GM21786 (cell line): ENCODE measurements around the gene SUN1.
"Not testable (repeated sequence)": the region's sequence is repeated elsewhere in the genome, so short reads cannot be mapped to it uniquely, and the experiment has no call there.

Source experiments
- ATAC-seq: cut with Tn5 transposase; IDR thresholded peaks from one replicate; pipeline ENCODE4 v1.9.1; 2021; ENCODE audit not compliant: unreplicated experiment

Gene SUN1

DNA sequence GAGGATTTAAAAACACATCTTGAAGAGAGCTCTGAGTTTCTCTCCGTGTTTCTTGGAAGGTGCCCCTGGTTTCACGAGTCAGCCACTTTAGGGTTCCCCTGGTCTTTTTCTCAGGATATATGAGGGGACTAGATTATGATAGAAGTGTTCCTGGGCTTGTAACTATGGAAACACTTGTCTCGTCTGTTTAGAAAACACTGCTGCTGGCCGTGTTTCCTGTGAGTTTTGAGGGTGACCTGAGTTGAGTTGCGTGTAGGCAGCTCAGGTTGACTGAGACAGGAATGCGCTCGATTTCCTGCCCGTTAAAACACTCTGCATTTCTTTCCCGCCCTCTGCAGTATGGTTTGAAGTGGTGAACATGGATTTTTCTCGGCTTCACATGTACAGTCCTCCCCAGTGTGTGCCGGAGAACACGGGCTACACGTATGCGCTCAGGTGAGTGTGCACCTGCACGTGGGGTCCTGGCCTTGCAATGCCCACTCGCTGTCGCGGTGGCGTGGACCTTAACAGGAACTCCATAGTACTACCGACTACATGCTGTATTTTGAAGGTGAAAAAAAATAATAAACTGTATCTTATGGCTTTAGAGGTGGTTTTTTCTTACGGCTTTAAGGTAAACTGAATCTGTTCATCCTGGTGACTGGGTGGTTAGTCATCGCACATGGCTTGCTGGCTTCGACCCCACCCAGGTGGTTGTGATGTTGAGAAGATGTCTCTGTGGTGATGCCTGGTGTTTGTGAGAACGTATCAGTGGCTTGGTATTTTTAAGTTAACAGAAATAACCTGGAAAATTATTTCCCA lies at the start of gene SUN1:
Gene SUN1 (plus strand): TSS at position 310 of the 801 bp plus-strand sequence. CDS start 49 bp downstream, at position 359.
- peak; percentile 39 for ATAC-seq

GRCh38 chr7:782718-783449 lies 49.4 kb upstream of the SUN1 start:
- ATAC-seq = no peak

GRCh38 chr7:783556-784490 lies 48.5 kb upstream of the SUN1 start:
- ATAC-seq = no peak

GRCh38 chr7:784971-785370 lies 47.3 kb upstream of the SUN1 start:
- ATAC-seq = no peak

- ATAC-seq = no peak
Observed at GRCh38 chr7:785416-785815, 46.9 kb upstream of the SUN1 start.

DNA sequence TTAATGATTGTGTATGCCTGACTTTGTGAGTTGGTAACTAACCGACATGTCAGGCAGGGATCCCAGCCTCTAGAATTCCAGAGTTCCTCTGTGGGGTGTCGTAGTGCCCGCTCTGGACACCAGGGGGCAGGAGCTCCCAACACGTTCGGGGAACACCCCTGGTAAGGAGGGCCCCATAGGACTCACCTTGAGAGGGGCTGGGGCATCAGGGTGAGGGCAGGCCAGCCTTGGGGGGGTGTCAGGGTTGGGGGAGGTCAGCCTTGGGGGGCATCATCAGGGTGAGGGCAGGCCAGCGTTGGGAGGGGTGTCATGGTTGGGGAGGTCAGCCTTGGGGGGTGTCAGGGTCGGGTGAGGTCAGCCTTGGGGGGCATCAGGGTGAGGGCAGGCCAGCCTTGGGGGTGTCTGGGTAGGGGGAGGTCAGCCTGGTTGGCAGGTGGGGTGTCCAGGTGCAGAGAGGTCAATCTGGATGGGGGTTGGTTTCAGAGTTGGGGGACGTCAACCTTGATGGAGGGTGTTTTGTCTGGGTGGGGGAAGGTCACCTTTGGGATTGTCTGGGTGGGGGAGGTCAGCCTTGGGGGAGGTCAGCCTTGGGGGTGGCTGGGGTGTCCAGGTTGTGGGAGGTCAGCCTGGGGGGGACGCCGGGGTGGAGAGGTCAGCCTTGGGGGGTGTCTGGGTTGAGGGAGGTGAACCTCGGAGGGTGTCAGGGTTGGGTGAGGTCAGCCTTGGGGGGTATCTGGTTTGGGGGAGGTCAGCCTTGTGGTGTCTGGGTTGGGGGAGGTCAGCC lies 45.6 kb upstream of the SUN1 start:
- ATAC-seq = no peak

DNA sequence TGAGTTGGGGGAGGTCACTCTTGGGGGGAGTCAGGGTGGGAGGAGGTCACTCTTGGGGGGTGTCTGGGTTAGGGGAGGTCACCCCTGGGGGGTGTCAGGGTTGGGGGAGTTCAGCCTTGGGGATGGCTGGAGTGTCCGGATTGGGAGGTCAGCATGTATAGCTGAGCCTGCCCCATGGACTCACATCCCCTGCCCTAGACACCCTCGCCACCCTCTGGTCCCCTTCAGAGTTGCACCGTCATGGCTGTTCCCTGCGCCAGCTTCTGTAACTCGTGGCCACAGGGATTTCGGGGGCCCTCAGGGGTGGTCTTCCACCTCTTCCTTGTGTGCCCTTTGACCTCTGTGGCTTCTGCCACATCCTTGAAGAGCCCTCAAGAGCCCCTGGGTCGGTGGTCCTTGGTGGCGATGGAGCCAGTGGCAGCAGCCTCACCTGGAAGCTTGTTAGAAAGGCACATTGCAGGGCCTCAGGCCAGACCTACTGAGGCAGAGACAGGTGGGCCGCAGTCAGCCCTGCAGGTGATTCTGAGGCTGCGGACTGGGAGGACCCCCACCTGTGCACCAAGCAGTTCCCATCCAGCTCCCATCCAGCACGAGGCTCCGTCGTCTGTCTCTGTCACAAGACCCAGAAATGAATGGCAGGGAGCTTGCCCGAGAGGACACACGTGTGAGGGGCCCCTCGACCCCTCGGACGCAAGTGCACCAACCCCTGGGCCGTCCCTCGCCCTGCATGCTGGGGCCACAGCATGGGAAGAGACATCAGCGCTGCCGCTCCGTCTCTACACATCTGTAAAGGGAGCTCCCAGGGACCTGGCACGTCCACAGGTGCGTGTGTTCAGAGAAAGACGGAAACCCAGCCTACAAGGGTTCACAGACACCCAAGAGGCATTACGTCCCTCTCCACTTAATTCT lies 44.7 kb upstream of the SUN1 start:
- no peak for ATAC-seq

DNA sequence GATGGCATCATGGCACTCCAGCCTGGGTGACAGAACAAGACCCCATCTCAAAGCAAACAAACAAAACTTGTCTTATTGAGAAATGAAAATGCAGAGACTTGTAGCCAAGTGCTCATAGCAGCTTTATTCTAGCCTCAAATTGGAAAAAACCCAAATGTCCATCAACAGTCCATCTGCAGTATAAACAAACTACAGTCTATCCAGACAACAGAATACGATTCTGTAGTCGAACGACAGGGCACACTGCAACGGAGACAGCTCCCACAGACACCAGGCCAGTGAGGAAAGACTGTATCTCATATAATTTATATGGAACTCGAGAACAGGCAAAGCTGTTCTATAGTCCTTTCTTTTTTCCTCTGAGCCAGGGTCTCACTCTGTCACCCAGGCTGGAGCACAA lies 40.8 kb upstream of the SUN1 start:
- no peak for ATAC-seq

DNA sequence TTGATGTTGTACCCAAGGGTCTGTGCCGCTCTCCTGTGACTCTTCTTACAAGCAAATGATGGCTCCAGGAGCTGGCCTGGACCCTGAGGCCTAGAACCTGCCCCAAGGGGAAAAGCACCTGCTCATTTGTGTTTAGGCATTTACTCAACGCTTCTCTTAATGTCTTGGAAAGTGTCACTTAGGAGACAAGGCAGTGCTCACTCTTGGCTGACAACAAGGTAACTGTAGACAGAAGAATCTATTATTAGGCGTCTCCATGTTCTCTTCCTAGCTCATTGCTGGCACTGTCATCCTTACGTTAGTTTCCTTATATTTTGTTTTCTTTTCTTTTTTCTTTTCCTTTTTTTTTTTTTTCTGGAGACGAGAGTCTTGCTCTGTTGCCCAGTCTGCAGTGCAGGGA lies 38.1 kb upstream of the SUN1 start:
- ATAC-seq = no peak

DNA sequence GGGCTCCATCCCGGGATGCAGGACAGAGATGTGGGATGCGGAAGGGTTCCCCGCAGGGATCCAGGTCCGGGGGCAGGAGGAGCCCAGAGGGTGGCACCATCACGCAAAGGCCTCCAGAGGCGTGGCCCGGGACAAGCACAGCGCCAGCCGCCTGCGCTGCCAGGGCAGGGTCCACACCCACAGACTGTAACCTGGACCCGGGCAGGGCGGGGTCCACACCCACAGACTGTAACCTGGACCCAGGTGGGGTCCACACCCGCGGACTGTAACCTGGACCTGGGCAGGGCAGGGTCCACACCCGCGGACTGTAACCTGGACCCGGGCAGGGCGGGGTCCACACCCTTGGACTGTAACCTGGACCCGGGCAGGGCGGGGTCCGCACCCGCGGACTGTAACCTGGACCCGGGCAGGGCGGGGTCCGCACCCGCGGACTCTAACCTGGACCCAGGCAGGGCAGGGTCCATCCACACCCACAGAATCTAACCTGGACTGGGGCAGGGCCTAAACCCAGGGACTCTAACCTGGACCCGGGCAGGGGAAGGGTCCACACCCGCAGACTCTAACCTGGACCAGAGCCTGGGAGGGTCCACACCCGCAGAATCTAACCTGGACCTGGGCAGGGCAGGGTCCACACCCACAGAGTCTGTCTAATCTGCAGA lies 37.5 kb upstream of the SUN1 start:
- no peak for ATAC-seq

DNA sequence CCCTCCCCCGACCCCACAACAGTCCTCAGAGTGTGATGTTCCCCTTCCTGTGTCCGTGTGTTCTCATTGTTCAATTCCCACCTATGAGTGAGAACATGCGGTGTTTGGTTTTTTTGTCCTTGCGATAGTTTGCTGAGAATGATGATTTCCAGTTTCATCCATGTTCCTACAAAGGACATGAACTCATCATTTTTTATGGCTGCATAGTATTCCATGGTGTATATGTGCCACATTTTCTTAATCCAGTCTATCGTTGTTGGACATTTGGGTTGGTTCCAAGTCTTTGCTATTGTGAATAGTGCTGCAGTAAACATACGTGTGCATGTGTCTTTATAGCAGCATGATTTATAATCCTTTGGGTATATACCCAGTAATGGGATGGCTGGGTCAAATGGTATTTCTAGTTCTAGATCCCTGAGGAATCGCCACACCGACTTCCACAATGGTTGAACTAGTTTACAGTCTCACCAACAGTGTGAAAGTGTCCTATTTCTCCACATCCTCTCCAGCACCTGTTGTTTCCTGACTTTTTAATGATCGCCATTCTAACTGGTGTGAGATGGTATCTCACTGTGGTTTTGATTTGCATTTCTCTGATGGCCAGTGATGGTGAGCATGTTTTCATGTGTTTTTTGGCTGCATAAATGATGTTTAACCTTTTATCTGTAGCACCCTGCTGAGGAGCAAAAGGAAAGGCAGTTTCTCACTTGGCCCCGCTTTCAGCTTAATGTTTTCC lies 35.7 kb upstream of the SUN1 start:
- not testable (repeated sequence) for ATAC-seq

GRCh38 chr7:798921-799470 lies 33.3 kb upstream of the SUN1 start:
- ATAC-seq = no peak

- no peak for ATAC-seq
Observed at GRCh38 chr7:800692-801091, 31.6 kb upstream of the SUN1 start.

DNA sequence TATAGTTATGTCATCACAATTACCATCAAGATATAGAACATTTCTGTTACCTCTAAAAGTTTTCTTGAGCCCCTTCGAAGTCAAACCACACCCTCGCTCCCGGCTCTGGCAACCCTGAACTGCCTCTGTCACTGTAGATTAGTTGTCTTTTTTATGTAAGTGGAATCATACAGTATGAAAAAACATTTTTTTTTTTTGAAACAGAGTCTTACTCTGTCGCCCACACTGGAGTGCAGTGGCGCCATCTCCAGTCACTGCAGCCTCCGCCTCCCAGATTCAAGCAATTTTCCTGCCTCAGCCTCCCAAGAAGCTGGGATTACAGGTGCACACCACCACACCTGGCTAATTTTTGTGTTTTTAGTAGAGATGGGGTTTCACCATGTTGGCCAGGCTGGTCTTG lies 30.9 kb upstream of the SUN1 start:
- not testable (repeated sequence) for ATAC-seq

GRCh38 chr7:801940-802381 lies 30.3 kb upstream of the SUN1 start:
- ATAC-seq = no peak

GRCh38 chr7:802500-803242 lies 29.6 kb upstream of the SUN1 start:
- no peak for ATAC-seq

GRCh38 chr7:803243-803635 lies 29.0 kb upstream of the SUN1 start:
- ATAC-seq = no peak
